H1 (cell line): ENCODE results near the gene CDYL2. TPM values are rescaled to one million over a fixed set of nuclear protein-coding genes. Genes with fewer than 3 reads are reported as not detected.

Source experiments
- CTCF ChIA-PET: fragments of 300-600 bp; sonication (Branson Sonifier 250); formaldehyde crosslinking; loops from one replicate; lab custom pipeline; 2021; ENCODE audit not compliant: partially characterized antibody; lab: Charles Lee
- POLR2A ChIA-PET: fragments of 300-600 bp; sonication (Branson Sonifier 250); formaldehyde crosslinking; loops from one replicate; lab custom pipeline; 2021; ENCODE audit warnings: inconsistent platforms; ENCODE audit not compliant: partially characterized antibody; lab: Charles Lee
- DNase-seq, 2 experiments: peaks; one replicate each; pipeline versions ENCODE4 v3.0.0 to v3.0.0-alpha.2; 2010 to 2022; ENCODE audit warnings: low spot score in 2 of 2, low read depth in 1 of 2, mixed read lengths in 1 of 2
- FAIRE-seq: peaks from 2 replicates; lab custom pipeline; 2011; peaks lifted over from hg19 to GRCh38; lab: Jason Lieb, UNC
- H2AFZ ChIP-seq: 2 replicates; pipeline ENCODE4 v1.8.1; 2012; ENCODE audit warnings: low read length, inconsistent platforms
- H2AK5ac ChIP-seq: 2 replicates; pipeline ENCODE4 v1.6.1; 2013; ENCODE audit warnings: low read depth, low read length
- H2BK120ac ChIP-seq: replicated peaks from 2 replicates; pipeline ENCODE3; 2013; ENCODE audit warnings: low read depth, low read length, inconsistent platforms
- H2BK12ac ChIP-seq: 2 replicates; pipeline ENCODE4 v1.6.1; 2013; ENCODE audit warnings: low read depth, low read length
- H2BK15ac ChIP-seq: 2 replicates; pipeline ENCODE4 v1.6.1; 2013; ENCODE audit warnings: low read length
- H2BK20ac ChIP-seq: 2 replicates; pipeline ENCODE4 v1.6.1; 2013; ENCODE audit warnings: low read length
- H2BK5ac ChIP-seq: 2 replicates; pipeline ENCODE4 v1.6.1; 2013; ENCODE audit warnings: low read depth, low read length
- H3K14ac ChIP-seq: 2 replicates; pipeline ENCODE4 v1.6.1; 2013; ENCODE audit warnings: inconsistent platforms; ENCODE audit not compliant: insufficient read length
- H3K18ac ChIP-seq: 2 replicates; pipeline ENCODE4 v1.6.1; 2013; ENCODE audit warnings: low read length; ENCODE audit errors: extremely low read depth
- H3K23ac ChIP-seq: 2 replicates; pipeline ENCODE4 v1.6.1; 2013; ENCODE audit warnings: inconsistent platforms; ENCODE audit not compliant: insufficient read length
- H3K23me2 ChIP-seq: 2 replicates; pipeline ENCODE4 v1.6.1; 2013; ENCODE audit warnings: low read depth, low read length
- H3K27ac ChIP-seq: 2 replicates; pipeline ENCODE4 v1.6.1; 2011; ENCODE audit warnings: low read depth, low read length, inconsistent platforms
- H3K27me3 ChIP-seq, 4 experiments: replicated peaks in 1 of 4; 1 replicate in 1 of 4; 2 replicates in 3 of 4; pipeline versions ENCODE4 v1.6.1 to v1.8.1; 2011 to 2013; ENCODE audit warnings: low read length in 3 of 4, mild to moderate bottlenecking in 3 of 4, inconsistent platforms in 2 of 4, mixed read lengths in 2 of 4, moderate library complexity in 1 of 4; ENCODE audit not compliant: control insufficient read depth in 3 of 4, insufficient read depth in 3 of 4; ENCODE audit errors: extremely low read depth in 1 of 4
- H3K36me3 ChIP-seq, 4 experiments: 2 replicates each; pipeline versions ENCODE4 v1.6.1 to v1.8.1; 2011 to 2013; ENCODE audit warnings: mild to moderate bottlenecking in 4 of 4, low read length in 3 of 4, moderate library complexity in 2 of 4, control low read depth in 1 of 4, inconsistent platforms in 1 of 4; ENCODE audit not compliant: insufficient read depth in 4 of 4, control insufficient read depth in 2 of 4
- H3K4ac ChIP-seq: replicated peaks from 2 replicates; pipeline ENCODE3; 2013; ENCODE audit warnings: low read length, low read depth, mixed read lengths, inconsistent platforms; ENCODE audit not compliant: insufficient read length
- H3K4me1 ChIP-seq, 4 experiments: replicated peaks in 1 of 4; 1 replicate in 1 of 4; 2 replicates in 3 of 4; pipeline versions ENCODE4 v1.6.1 to v1.8.1; 2011 to 2013; ENCODE audit warnings: low read length in 3 of 4, inconsistent platforms in 2 of 4, mixed read lengths in 1 of 4; ENCODE audit not compliant: insufficient read depth in 4 of 4, control insufficient read depth in 3 of 4
- H3K4me2 ChIP-seq, 2 experiments: 2 replicates each; pipeline versions ENCODE4 v1.6.1 to v1.8.1; 2011 to 2013; ENCODE audit warnings: low read depth in 2 of 2, low read length in 2 of 2, control low read depth in 1 of 2, inconsistent platforms in 1 of 2, mild to moderate bottlenecking in 1 of 2; ENCODE audit not compliant: insufficient read depth in 1 of 2
- H3K4me3 ChIP-seq, 4 experiments: fragments of 200-600, 300-600 bp in 1 of 4; sonication (generic), shearing (Covaris generic), sonication (Bioruptor Twin) in 1 of 4; 2 replicates each; pipeline versions ENCODE4 v1.5.1 to v1.8.1; 2011 to 2016; ENCODE audit warnings: low read length in 4 of 4, low read depth in 3 of 4, control low read depth in 2 of 4, inconsistent platforms in 2 of 4, mild to moderate bottlenecking in 2 of 4, mixed read lengths in 1 of 4, moderate library complexity in 1 of 4; ENCODE audit not compliant: insufficient read depth in 2 of 4; ENCODE audit errors: extremely low read depth in 1 of 4
- H3K56ac ChIP-seq: replicated peaks from 2 replicates; pipeline ENCODE3; 2013; ENCODE audit warnings: low read depth, mild to moderate bottlenecking, mixed read lengths, low read length, inconsistent platforms; ENCODE audit not compliant: insufficient read length
- H3K79me1 ChIP-seq: 2 replicates; pipeline ENCODE4 v1.6.1; 2013; ENCODE audit warnings: low read depth, low read length, control low read depth
- H3K79me2 ChIP-seq, 2 experiments: 2 replicates each; pipeline versions ENCODE4 v1.6.1 to v1.8.1; 2012 to 2013; ENCODE audit warnings: low read length in 2 of 2, mild to moderate bottlenecking in 2 of 2, inconsistent platforms in 1 of 2; ENCODE audit not compliant: insufficient read depth in 2 of 2, control insufficient read depth in 1 of 2
- H3K9ac ChIP-seq, 4 experiments: replicated peaks in 1 of 4; 1 replicate in 1 of 4; 2 replicates in 3 of 4; pipeline versions ENCODE4 v1.6.1 to v1.8.1; 2011 to 2013; ENCODE audit warnings: low read depth in 3 of 4, low read length in 3 of 4, control low read depth in 2 of 4, mild to moderate bottlenecking in 2 of 4, moderate library complexity in 2 of 4, inconsistent platforms in 1 of 4; ENCODE audit errors: extremely low read depth in 1 of 4
- H3K9me3 ChIP-seq, 2 experiments: 2 replicates each; pipeline versions ENCODE4 v1.6.1 to v1.8.1; 2012 to 2013; ENCODE audit warnings: mild to moderate bottlenecking in 2 of 2, moderate library complexity in 2 of 2, control low read depth in 1 of 2, inconsistent platforms in 1 of 2, low read depth in 1 of 2, low read length in 1 of 2, mixed read lengths in 1 of 2; ENCODE audit not compliant: insufficient read depth in 2 of 2
- H4K20me1 ChIP-seq, 2 experiments: replicated peaks in 1 of 2; 2 replicates each; pipeline versions ENCODE3 to v1.8.1; 2011 to 2013; ENCODE audit warnings: inconsistent platforms in 2 of 2, low read length in 2 of 2, mild to moderate bottlenecking in 1 of 2; ENCODE audit not compliant: insufficient read depth in 2 of 2, control insufficient read depth in 1 of 2
- H4K5ac ChIP-seq: 2 replicates; pipeline ENCODE4 v1.6.1; 2013; ENCODE audit warnings: low read length, low read depth, mixed read lengths, inconsistent platforms; ENCODE audit not compliant: insufficient read length
- H4K8ac ChIP-seq: 2 replicates; pipeline ENCODE4 v1.8.0; 2013; ENCODE audit warnings: mild to moderate bottlenecking, moderate library complexity, low read length, inconsistent platforms; ENCODE audit not compliant: insufficient read depth; ENCODE audit errors: extremely low read depth
- H4K91ac ChIP-seq: replicated peaks from 2 replicates; pipeline ENCODE3; 2013; ENCODE audit warnings: low read length, mixed read lengths, inconsistent platforms; ENCODE audit not compliant: insufficient read length
- CBX8 ChIP-seq: fragments of 300-800, 300-1000 bp; sonication (generic); IDR thresholded peaks from 2 replicates; pipeline ENCODE4 v1.7.1; 2016; ENCODE audit warnings: low read depth, low read length, borderline replicate concordance
- FOSL1 ChIP-seq: IDR thresholded peaks from 2 replicates; pipeline ENCODE4 v1.6.1; 2011; ENCODE audit warnings: mild to moderate bottlenecking, low read depth, low read length, moderate library complexity; ENCODE audit not compliant: insufficient read depth
- HDAC6 ChIP-seq: IDR thresholded peaks from one replicate; pipeline ENCODE4 v1.7.1; 2012; ENCODE audit warnings: low read depth, mild to moderate bottlenecking, inconsistent platforms, low read length, moderate library complexity
- POU5F1 ChIP-seq: IDR thresholded peaks from 2 replicates; pipeline ENCODE4 v1.6.1; 2011; ENCODE audit warnings: low read depth, mild to moderate bottlenecking, low read length, moderate library complexity
- RAD21 ChIP-seq, 2 experiments: IDR thresholded peaks in 1 of 2; conservative IDR thresholded peaks in 1 of 2; 2 replicates each; pipeline ENCODE4 v1.6.1; 2011; ENCODE audit warnings: low read depth in 2 of 2, low read length in 2 of 2, improper control_type of control experiment in 1 of 2, inconsistent platforms in 1 of 2, mild to moderate bottlenecking in 1 of 2, moderate library complexity in 1 of 2
- RBBP5 ChIP-seq: IDR thresholded peaks from 2 replicates; pipeline ENCODE4 v1.7.1; 2012; ENCODE audit warnings: low read depth, mild to moderate bottlenecking, inconsistent platforms, low read length, moderate library complexity, borderline replicate concordance
- RXRA ChIP-seq: IDR thresholded peaks from 2 replicates; pipeline ENCODE4 v1.6.1; 2011; ENCODE audit warnings: low read depth, mild to moderate bottlenecking, low read length, moderate library complexity; ENCODE audit not compliant: insufficient read depth
- SP4 ChIP-seq: IDR thresholded peaks from 2 replicates; pipeline ENCODE4 v1.6.1; 2012; ENCODE audit warnings: low read length, inconsistent platforms
- SRF ChIP-seq: IDR thresholded peaks from 2 replicates; pipeline ENCODE4 v1.6.1; 2011; ENCODE audit warnings: mild to moderate bottlenecking, low read depth, low read length, moderate library complexity
- WGBS, 2 experiments: shearing (Covaris generic) in 1 of 2; methylation state at CpG; one replicate each; pipeline versions ENCODE4 v1.1.6 to v1.1.7; 2013 to 2015; ENCODE audit warnings: low lambda C conversion rate in 2 of 2, mixed read lengths in 2 of 2, inconsistent platforms in 1 of 2, low coverage in 1 of 2, missing lambda C conversion rate in 1 of 2; ENCODE audit not compliant: insufficient replicate concordance in 2 of 2, insufficient coverage in 1 of 2, insufficient read length in 1 of 2; ENCODE audit errors: extremely low coverage in 1 of 2, missing lambda C conversion rate in 1 of 2; 5-methylcytosine and 5-hydroxymethylcytosine counted together
- polyA plus RNA-seq, 7 experiments: library from polyadenylated mRNA; depleted of rRNA in 3 of 7; stranded (reverse) in 5 of 7; unstranded in 2 of 7; fragments of >200 nt in 5 of 7; fragments of 200-250 nt in 2 of 7; gene quantifications; 1 replicate in 5 of 7; 2 replicates in 1 of 7; 4 replicates in 1 of 7; pipeline versions ENCODE4 v1.2.1 to v1.2.3, GENCODE V29; 2011 to 2013; ENCODE audit warnings: missing spikeins in 2 of 7, mixed read lengths in 2 of 7
- total RNA-seq: library from RNA; stranded (reverse); fragmentation: NEBNext Ultra II Directional; extraction: Animal tissue kit (Norgen Biotek cat#: 25700); gene quantifications from 2 replicates; pipeline ENCODE4 v1.2.1, GENCODE V29; 2021

CDYL2 gene
- total and polyA plus RNA-seq, 2 of the 8 experiments (the other 6 are each of a cell fraction or from before 2014, with no cell fraction given) = 0.33 to 5.3 TPM

GRCh38 chr16:80824623-80825364, 20.4 kb upstream of the CDYL2 start:
- Histone ChIP-seq H2BK15ac (no peak overlapping the region), H3K4me1 (no peaks in the 10 kb centered on the region), H4K5ac (no peak overlapping the region), H2AFZ (peak overlapping the region; percentile 85; the same call in 1 of the 2 replicates), H3K18ac (no peak overlapping the region), H3K4me3 (no peak overlapping the region), H3K14ac (no peak overlapping the region), H2BK120ac (no peak overlapping the region), H4K91ac (no peak overlapping the region), H2BK20ac (no peak overlapping the region), H3K27me3 (no peaks in the 10 kb centered on the region), H3K23me2 (no peaks in the 10 kb centered on the region), H3K4ac (no peak overlapping the region), H3K9me3 (peaks cover 0 to 8% of the 10 kb centered on the region in 2 experiments; a peak in 1 of 4 replicates), H3K36me3 (no peaks in the 10 kb centered on the region), H3K27ac (no peak overlapping the region), H3K23ac (no peak overlapping the region), H2BK5ac (no peak overlapping the region), H3K79me1 (no peaks in the 10 kb centered on the region), H2BK12ac (no peak overlapping the region), H2AK5ac (no peak overlapping the region), H4K8ac (no peak overlapping the region), H4K20me1 (no peaks in the 10 kb centered on the region), H3K9ac (no peak overlapping the region), H3K56ac (no peak overlapping the region), H3K4me2 (no peak overlapping the region), H3K79me2 (no peaks in the 10 kb centered on the region)
- no peak for DNase-seq
- peak; percentile 97 for FAIRE-seq
- 25% methylated on average over 5 of the region's 5 CpGs; no CpG with 5 or more reads in 1 of the 2 experiments for WGBS, 2 experiments
- CTCF ChIA-PET = interaction anchor here (0.6 to 2.5 kb wide), 14 partner anchors 8 to 298 kb away, joined by 3 to 15 read pairs (median 3); no protein-coding TSS in a partner anchor
- POLR2A ChIA-PET = no interaction called here
- TF ChIP-seq RAD21 (IDR thresholded peaks at IDR 0.05 in 1 of 2, conservative IDR thresholded peaks at IDR 0.05 in 1 of 2; ENCODE audit: low read depth in 2 of 2, low read length in 2 of 2) (peak; percentile 68 to 69), SP4 (no peak), HDAC6 (no peak), SRF (no peak), RBBP5 (no peak), RXRA (no peak), POU5F1 (no peak), CBX8 (no peak), FOSL1 (no peak)
